ENCODE measurements around the gene ALMS1.

- TF ChIP-seq POLR2A (IDR thresholded peaks at IDR 0.05; ENCODE audit: low read depth, low read length) (no peak), POLR2AphosphoS5 (IDR thresholded peaks at IDR 0.05; ENCODE audit: low read depth, low read length) (no peak), TAF1 (IDR thresholded peaks at IDR 0.05; ENCODE audit: borderline replicate concordance, low read depth, low read length) (no peak)
These were observed 25.5 kb upstream of the ALMS1 start for GRCh38 chr2:73359915-73360697.

Data from GM12892 (cell line).